Stimulated activated CD4-positive, alpha-beta T cell treated with anti-CD3 and anti-CD28 coated beads, Interleukin-12 subunit alpha, Interleukin-12 subunit beta, amount 100 ng/mL, for 24 hours (primary cell): ENCODE measurements around the gene GABRR1.
A peak's percentile ranks its signal among the peaks of the same experiment; 100 is the strongest.
"Not testable (repeated sequence)": the region's sequence is repeated elsewhere in the genome, so short reads cannot be mapped to it uniquely, and the experiment has no call there.

Source experiments
- DNase-seq, 2 experiments: peaks; one replicate each; pipeline ENCODE4 v3.0.0-alpha.2; 2020; ENCODE audit warnings: low read depth in 2 of 2

Gene GABRR1

DNA sequence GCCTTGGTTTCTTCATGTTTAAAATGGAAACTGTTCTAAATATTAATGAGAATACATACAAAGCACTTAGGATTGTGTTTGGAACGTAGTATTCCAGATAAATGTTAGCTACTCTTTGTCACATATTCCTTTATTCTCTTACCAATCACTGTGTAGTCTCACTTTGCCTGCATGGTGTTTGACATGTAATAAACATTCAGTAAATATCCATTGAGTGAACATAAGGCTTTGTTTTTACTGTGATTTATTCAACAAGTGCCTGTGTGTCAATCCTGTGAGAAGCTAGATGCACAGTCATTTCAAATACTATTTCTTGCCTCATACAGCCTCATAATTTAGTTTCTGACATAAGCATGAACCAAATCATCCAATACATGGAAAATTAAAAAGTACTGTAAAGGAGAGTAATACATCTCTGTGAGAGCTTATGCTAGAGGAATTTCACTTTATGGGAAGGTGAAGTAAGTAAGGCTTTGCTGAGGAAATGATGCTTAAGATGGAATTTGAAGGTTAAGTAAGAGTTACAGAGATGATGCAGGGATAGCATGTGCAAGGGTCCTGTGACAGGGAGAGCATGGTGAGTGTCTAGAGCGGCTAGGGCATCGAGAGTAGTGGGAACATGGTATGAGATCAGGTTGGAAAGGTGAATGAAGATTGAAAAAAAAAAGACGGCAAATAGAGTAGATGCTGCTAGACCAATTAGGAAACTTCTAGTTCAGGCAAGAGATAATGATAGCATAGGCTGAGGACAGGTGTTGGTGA is 56.6 kb downstream of the GABRR1 start:
- DNase-seq = no peak

DNA sequence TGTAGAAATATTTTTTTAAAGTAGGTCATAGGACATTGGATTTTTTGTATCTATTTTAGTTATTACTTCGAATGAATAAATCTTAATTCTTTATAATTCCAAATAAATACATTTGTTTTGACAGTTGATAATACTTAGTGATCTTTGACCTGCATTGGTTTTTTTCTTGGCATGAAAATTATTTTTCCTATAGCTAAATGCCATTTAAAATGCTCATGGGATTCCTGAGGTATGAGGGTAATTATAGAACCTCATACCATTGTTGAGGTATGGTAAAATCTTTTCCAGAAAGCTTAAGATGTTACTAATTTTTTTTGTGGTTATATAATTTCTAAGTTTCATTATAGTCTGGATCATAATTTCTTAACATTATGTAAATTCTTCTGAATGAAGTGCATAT is 63.0 kb downstream of the GABRR1 start:
- DNase-seq = no peak

DNA sequence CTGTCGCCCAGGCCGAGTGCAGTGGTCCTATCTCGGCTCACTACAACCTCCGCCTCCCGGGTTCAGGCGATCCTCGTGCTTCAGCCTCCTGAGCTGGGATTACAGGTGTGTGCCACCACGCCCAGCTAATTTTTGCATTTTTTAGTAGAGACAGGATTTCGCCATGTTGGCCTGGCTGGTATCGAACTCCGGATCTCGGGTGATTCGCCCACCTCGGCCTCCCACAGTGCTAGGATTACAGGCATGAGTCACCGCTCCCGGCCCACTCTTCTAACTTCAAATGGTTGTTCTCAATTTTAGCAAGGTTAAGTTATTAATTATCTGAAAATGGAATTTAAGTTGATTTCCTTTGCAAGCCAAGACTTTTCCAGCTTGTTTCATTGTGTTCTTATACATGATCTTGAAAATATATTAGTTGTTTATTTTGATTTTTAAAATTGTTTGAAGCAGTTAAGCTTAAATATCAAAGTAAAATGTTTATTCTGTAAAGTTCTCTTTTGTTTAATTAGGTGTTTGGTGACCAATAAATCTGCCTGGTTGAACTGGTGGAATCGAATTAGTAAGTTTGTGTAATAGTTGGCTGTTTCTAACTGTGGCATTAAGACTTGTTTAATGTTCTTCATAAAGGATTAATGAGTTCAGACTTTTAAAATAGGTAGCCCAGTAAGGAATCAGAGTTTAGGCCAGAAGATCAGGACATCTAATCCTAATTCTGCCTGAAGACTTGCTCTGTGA is 69.0 kb downstream of the GABRR1 start:
- DNase-seq = peak in 1 of 2 experiments; percentile 25

- DNase-seq = peak; percentile 14 to 20
These were observed 70.1 kb downstream of the GABRR1 start for GRCh38 chr6:89146718-89147700.

GRCh38 chr6:89145956-89146717 is 71.0 kb downstream of the GABRR1 start, which contains the start of gene PM20D2:
Gene PM20D2 (plus strand): TSS chr6:89146055. CDS start chr6:89146145, 90 bp downstream.
- DNase-seq = peak; percentile 59 to 68

DNA sequence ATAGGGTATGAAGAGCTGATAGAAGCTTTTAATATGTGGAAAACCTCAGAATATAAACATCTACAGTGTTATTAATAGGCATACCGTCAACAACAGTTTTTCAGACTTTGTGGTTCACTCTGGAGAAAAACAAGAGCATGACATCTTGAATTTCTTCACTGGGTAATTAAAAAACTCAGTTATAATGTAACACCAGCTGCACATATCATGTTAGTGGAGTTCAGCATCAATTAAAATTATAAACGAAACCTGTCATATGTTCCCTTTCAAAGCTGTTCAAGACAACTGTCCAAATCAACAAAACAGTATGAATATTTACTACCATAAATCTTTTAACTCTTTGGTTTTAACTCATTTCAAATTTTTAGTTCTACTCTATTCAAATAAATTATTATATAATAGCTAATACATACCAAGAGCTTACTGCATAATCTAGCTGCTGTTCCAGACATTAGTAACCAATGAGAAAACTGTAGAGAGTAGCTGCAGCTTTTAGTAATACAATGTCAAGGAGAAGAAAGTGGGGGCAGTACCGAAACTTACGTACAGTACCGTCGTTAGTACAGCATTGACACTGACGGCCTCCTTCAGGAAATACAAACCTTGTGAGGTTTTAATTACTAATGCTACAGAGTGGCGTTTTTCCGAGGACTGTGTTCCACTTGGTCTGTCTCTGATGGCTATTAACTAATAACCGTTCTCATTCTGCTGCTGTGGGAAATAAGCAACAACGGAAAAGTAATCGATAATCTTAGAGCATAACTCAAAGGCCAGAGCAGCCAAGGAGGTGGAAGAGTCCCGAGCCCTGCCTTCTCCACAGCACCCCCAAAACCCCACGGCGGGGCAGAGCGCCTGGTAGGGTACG is 71.8 kb downstream of the GABRR1 start:
- DNase-seq = peak in 1 of 2 experiments; percentile 6

DNA sequence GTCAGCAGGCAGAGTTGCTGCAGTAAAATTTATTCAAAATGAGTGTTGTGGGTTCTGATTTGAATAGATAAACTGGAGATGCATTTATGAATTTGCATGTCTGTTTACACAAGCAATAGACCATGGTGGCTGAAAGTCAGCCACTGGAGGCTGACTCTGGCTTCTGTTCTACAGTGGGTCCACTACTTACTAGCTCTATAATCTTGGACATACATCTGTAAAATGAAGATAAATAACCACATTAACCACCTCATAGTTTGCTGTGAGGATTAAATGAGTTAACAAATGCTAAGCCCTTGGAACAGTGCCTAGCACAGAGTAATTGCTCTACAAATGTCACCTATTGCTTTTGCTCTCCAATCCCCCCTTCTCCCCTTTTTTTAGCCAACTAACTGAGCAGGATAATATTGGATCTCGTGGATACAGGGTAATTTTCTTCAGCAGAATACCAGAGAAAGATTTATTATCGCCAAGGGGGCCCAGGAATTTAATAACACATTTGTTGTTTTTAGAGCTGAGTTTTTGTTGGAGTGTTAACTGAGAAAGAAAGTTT is 72.7 kb downstream of the GABRR1 start:
- no peak for DNase-seq

GRCh38 chr6:89140347-89141156 is 76.6 kb downstream of the GABRR1 start:
- no peak for DNase-seq

DNA sequence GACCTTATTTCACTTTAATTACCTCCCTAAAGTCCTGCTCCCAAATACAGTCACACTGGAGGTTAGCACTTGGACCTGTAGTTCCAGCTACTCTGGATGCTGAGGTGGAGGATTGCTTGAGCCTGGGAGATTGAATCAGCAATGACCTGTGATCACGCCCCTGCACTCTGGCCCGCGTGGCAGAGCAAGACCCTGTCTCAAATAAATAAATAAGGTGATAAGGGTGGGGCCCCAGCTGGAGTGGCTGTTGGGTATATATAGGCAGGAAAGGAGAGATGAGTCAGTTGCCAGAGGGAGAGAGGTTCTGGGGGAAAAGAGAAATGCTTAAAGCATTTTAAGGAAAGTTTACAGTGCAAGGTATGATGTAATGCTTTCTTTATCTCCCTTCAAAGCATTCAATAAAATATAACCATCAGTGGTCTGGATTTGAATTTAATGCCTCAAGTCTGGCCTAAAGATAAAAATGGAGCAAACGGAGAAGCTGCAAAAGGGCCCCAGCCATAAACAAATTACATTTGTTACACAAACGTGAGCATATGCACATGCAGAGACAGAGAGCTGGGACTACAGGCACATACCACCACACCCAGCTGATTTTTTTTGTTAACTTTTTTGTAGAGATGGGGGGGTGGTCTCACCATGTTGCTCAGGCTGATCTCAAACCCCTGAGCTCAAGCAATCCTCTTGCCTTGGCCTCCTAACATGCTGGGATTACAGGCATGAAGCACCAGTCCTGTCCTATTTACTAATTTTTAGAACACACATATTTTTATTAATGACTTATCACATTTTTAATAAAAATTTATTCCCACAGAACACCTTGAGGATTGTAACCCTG is 77.4 kb downstream of the GABRR1 start:
- no peak for DNase-seq

- no peak for DNase-seq
These were observed 79.0 kb downstream of the GABRR1 start for GRCh38 chr6:89138173-89138572.

DNA sequence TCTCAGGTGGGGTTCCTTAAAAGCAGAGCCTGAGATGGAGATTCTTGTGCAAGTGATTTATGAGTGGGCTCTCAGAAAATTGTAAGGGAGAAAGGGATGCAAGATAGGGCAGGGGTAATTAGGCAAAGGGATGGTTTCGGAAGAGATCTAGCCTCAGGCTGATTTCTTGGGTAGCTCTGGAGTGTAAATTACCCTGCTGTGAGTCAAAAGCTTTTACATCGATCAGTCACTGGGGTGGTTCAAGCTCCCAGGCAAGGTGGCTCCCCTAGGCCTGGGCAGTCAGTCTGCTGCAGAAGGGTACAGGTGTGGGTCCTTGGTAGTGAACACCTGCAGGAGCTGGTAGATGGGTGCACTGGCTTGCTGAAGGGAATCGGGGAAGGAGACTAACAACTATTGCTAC is 82.4 kb downstream of the GABRR1 start:
- DNase-seq = no peak

DNA sequence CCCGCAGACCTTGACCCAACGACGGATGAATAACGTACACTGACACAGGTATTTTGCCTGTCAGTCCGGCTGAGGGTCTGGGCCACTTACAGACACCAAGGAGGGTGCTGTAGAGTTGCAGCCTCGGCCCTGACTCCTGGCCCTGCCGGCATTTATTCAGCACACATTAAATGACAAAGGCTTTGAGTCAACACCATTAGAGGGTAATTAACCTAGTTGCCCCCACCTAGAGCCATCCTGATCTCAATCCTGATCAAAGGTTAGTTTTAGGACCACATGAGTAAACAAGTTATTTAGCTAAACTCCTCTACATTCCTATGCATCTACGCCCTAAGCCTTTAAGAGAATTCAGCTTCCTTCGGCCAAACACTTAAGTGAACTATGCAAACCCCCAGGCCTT is 83.2 kb downstream of the GABRR1 start:
- DNase-seq = no peak

DNA sequence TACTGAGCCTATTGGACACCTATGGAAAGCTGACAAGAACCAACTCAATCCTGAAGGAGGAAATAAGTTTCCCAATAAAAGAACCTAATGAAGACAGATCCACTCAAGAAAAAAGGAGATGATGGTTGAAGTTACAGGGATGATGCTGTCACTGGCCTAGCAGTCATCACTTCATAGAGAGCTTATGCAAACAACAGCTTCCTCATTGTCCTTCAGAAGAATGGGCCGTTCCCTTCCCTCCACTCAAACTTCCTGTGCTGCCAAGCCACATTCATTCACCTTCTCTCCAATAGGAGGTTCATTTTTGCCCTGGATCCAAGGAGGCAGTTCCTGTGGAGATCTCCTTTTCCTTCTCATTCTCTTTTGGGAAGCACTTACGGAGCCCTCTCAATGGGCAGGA is 85.1 kb downstream of the GABRR1 start:
- DNase-seq = no peak

- no peak for DNase-seq
These were observed 85.6 kb downstream of the GABRR1 start for GRCh38 chr6:89131599-89131998.

DNA sequence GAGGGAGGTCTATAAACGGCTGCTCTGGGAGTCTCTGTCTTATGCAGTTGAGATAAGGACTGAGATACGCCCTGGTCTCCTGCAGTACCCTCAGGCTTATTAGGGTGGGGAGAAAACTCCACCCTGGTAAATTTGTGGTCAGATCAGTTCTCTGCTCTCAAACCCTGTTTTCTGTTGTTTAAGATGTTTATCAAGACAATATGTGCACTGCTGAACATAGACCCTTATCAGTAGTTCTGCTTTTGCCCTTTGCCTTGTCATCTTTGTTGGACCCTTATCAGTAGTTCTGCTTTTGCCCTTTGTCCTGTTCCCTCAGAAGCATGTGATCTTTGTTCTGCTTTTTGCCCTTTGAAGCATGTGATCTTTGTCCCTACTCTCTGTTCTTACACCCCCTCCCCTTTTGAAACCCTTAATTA is 88.9 kb downstream of the GABRR1 start:
- DNase-seq = not testable (repeated sequence)
